ENCODE results near the gene INKA1.
"Not testable (repeated sequence)": the region's sequence is repeated elsewhere in the genome, so short reads cannot be mapped to it uniquely, and the experiment has no call there.

INKA1 gene

DNA sequence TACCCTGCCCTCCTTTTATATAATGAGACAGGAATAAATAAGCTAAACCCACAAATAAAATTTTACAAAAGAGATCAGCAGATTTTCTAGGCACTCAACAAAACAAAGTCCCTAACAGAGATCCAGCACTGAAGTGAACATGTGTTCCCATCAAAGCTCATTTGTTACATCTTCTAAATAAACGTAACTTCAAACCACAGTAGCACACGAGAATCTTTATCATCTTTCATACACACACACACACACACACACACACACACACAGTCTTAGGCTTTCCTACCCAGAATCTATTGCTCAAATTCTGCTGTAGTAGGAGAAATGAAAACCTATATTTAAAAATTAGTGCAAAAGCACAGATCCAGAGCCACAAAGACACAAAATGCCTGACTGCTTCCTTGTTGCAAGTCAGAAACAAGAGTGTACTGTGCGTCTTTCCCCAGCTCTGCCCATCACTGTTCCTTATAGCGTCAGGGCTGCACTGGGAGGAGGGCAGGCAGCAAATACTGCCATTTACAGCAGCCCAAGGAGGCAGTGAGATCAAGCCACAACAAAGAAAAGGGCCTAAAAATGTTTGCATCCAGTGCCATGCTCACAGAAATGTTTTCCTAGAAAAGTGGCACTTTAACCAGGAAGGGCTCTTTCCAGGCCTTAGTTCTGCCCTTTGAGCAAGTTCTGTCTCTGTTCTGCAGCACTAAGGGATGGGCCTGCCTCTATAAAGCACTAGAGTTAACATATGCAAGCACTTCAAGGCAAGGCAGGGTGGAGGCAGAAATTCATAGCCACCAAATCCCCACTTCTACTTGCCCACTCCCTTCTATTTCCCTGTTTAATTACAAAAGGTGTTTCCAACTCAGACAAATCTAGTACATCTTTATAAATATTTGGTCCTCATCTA, 22.7 kb upstream of the INKA1 start:
- Mint-ChIP-seq H3K4me3 (no peak overlapping the region), H3K27ac (peak overlapping the region; percentile 21), H3K36me3 (ENCODE audit: low read depth) (peaks cover 35% of the 10 kb centered on the region), H3K27me3 (no peaks in the 10 kb centered on the region), H3K4me1 (ENCODE audit: low read depth) (peaks cover 48% of the 10 kb centered on the region), H3K9me3 (no peaks in the 10 kb centered on the region)

DNA sequence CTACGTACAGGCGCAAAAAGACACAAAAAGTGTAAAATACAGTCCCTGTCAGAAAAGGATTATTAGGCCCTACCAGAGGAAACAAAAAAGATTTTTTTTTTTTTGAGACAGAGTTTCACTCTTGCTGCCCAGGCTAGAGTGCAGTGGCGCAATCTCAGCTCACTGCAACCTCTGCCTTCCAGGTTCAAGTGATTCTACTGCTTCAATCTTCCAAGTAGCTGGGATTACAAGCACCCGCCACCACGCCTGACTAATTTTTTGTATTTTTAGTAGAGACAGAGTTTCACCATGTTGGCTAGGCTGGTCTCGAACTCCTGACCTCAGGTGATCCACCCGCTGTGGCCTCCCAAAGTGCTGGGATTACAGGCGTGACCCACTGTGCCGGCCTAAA, 22.1 kb upstream of the INKA1 start:
- H3K27ac Mint-ChIP-seq = not testable (repeated sequence)

DNA sequence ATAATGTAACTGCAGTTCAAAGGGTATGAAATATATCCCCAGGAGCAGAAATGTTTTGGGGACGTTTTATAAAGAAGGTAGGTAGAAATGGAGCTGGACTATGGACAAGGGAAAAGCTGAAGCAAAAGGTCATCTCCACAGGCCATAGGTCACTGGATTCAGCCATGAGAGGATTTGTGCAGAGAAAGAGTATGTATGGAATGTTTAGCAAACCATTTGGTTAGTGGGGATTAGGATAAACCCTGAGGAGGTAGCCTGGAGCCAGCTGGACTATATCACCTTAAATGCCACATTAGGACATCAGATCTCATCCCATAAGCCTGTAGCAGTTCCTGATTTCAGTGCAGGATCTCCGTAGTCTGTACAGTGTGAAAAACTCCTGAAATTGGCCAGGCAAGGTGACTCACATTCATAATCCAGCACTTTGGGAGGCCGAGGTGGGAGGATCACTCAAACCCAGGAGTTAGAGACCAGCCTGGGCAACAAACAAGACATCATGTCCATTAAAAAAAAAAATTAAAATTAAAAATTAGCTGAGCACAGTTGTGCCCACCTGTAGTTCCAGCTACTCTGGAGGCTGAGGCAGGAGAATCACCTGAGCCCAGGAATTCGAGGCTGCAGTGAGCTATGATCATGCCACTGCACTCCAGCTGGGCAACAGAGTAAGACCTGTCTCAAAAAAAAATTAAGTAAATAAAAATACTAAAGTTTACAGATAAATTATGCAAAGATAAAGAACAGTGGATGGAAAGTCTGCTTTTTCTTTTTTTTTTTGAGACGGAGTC, 21.5 kb upstream of the INKA1 start:
- Mint-ChIP-seq H3K27ac (no peak overlapping the region), H3K36me3 (ENCODE audit: low read depth) (peaks cover 37% of the 10 kb centered on the region)

More for the DNA sequence above, 22.1 kb upstream of the INKA1 start:
- H3K4me3 Mint-ChIP-seq, H3K27me3 Mint-ChIP-seq, H3K9me3 Mint-ChIP-seq: not testable (repeated sequence)
- peaks cover 53% of the 10 kb centered on the region for H3K4me1 Mint-ChIP-seq (ENCODE audit: low read depth)
- H3K36me3 Mint-ChIP-seq (ENCODE audit: low read depth) = peaks cover 39% of the 10 kb centered on the region

GRCh38 chr3:49782277-49782676, 20.8 kb upstream of the INKA1 start:
- H3K4me3 Mint-ChIP-seq, H3K27me3 Mint-ChIP-seq, H3K9me3 Mint-ChIP-seq, H3K27ac Mint-ChIP-seq: not testable (repeated sequence)
- Mint-ChIP-seq H3K36me3 (ENCODE audit: low read depth) (peaks cover 33% of the 10 kb centered on the region), H3K4me1 (ENCODE audit: low read depth) (peaks cover 55% of the 10 kb centered on the region)

More for the DNA sequence above, 21.5 kb upstream of the INKA1 start:
- peaks cover 53% of the 10 kb centered on the region for H3K4me1 Mint-ChIP-seq (ENCODE audit: low read depth)
- H3K27me3 Mint-ChIP-seq = no peaks in the 10 kb centered on the region
- H3K9me3 Mint-ChIP-seq = no peaks in the 10 kb centered on the region
- H3K4me3 Mint-ChIP-seq = no peak overlapping the region

- H3K4me3 Mint-ChIP-seq = peak overlapping the region; percentile 98
- no peaks in the 10 kb centered on the region for H3K9me3 Mint-ChIP-seq
- peaks cover 20% of the 10 kb centered on the region for H3K36me3 Mint-ChIP-seq (ENCODE audit: low read depth)
- no peaks in the 10 kb centered on the region for H3K27me3 Mint-ChIP-seq
- H3K27ac Mint-ChIP-seq = peak overlapping the region; percentile 91
- H3K4me1 Mint-ChIP-seq (ENCODE audit: low read depth) = peaks cover 40% of the 10 kb centered on the region
Observed at GRCh38 chr3:49785565-49786356, 17.3 kb upstream of the INKA1 start.

GRCh38 chr3:49786357-49787181, 16.5 kb upstream of the INKA1 start, which contains the start of gene IP6K1:
Gene IP6K1, minus strand, starts transcription at chr3:49786542. Its CDS starts 38,502 bp downstream, at chr3:49748040.
- Mint-ChIP-seq H3K27me3 (no peaks in the 10 kb centered on the region), H3K36me3 (ENCODE audit: low read depth) (peaks cover 16% of the 10 kb centered on the region), H3K4me3 (peak within 1 kb of the TSS; percentile 98), H3K27ac (peak within 1 kb of the TSS; percentile 95), H3K4me1 (ENCODE audit: low read depth) (peaks cover 34% of the 10 kb centered on the region), H3K9me3 (no peaks in the 10 kb centered on the region)

GRCh38 chr3:49787182-49787464, 15.9 kb upstream of the INKA1 start:
- Mint-ChIP-seq H3K27ac (peak overlapping the region; percentile 95), H3K27me3 (no peaks in the 10 kb centered on the region), H3K9me3 (no peaks in the 10 kb centered on the region), H3K4me1 (ENCODE audit: low read depth) (peaks cover 34% of the 10 kb centered on the region), H3K4me3 (peak overlapping the region; percentile 98), H3K36me3 (ENCODE audit: low read depth) (peaks cover 15% of the 10 kb centered on the region)

DNA sequence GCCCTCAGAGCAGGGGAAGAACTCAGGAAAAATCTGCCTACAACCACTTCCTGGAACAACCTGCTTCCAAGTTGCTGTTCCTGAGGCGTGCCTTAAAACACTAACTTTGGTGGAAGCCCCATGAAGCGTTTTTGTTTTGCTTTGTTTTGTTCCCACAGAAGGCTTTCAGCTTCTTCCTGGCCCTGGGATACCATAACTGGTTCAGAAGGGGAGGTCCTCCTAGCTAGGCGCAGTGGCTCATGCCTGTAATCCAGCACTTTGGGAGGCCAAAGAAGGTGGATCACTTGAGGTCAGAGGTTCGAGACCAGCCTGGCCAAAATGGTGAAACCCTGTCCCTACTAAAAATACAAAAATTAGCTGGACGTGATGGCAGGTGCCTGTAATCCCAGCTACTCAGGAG, 15.5 kb upstream of the INKA1 start:
- Mint-ChIP-seq H3K27ac (no peak overlapping the region), H3K4me1 (ENCODE audit: low read depth) (peaks cover 31% of the 10 kb centered on the region), H3K9me3 (no peaks in the 10 kb centered on the region), H3K4me3 (peak overlapping the region; percentile 98), H3K36me3 (ENCODE audit: low read depth) (peaks cover 15% of the 10 kb centered on the region), H3K27me3 (no peaks in the 10 kb centered on the region)

- Mint-ChIP-seq H3K36me3 (ENCODE audit: low read depth) (peaks cover 15% of the 10 kb centered on the region), H3K9me3 (no peaks in the 10 kb centered on the region), H3K4me1 (ENCODE audit: low read depth) (peaks cover 30% of the 10 kb centered on the region), H3K27me3 (no peaks in the 10 kb centered on the region), H3K27ac (no peak overlapping the region), H3K4me3 (no peak overlapping the region)
Observed at GRCh38 chr3:49788056-49788455, 15.0 kb upstream of the INKA1 start.

DNA sequence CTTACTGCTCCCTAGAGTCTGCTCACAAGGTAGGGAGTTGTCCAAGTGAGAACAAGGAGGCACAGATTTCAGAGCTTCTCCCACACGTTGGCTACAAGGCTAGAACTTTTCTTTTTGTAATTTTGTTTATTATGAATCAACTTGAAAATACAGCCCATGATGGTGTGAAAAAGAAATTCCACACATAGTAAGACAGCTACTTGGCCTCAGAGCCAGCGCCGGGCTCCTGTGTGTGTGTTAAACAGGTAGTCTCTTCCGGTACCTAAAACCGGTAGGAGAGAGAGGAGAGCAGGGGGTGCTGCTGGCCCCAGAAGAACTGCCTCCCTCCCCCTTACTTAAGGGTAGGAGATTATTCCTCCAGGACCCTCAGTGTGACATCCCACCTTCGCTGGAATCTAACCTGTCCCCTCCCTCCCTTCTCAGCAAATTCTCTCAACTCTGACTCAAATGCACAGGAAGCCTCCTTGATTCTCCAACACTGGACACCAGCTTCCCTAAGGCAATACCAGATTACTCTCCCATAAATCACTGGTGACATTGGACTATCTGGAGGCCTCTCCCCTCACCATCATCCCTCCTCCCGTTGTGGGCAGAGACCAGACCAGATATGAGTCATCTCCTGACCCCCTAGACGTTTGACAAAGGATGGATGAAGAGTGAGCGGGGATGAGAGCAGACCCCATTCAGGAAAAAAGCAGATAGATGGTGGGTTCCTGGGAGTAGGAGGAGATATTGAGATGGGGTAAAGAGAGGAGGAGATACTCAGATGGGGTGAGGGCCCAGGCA, 12.2 kb upstream of the INKA1 start:
- Mint-ChIP-seq H3K4me1 (ENCODE audit: low read depth) (peaks cover 9% of the 10 kb centered on the region), H3K36me3 (ENCODE audit: low read depth) (no peaks in the 10 kb centered on the region), H3K4me3 (no peak overlapping the region), H3K27me3 (no peaks in the 10 kb centered on the region), H3K9me3 (no peaks in the 10 kb centered on the region), H3K27ac (no peak overlapping the region)

- Mint-ChIP-seq H3K4me3 (no peak overlapping the region), H3K36me3 (ENCODE audit: low read depth) (no peaks in the 10 kb centered on the region), H3K4me1 (ENCODE audit: low read depth) (peaks cover 8% of the 10 kb centered on the region), H3K27me3 (no peaks in the 10 kb centered on the region), H3K9me3 (no peaks in the 10 kb centered on the region), H3K27ac (no peak overlapping the region)
Observed at GRCh38 chr3:49791571-49791970, 11.5 kb upstream of the INKA1 start.

GRCh38 chr3:49792371-49793150, 10.5 kb upstream of the INKA1 start:
- Mint-ChIP-seq H3K4me3 (no peak overlapping the region), H3K27ac (no peak overlapping the region), H3K36me3 (ENCODE audit: low read depth) (no peaks in the 10 kb centered on the region), H3K4me1 (ENCODE audit: low read depth) (no peaks in the 10 kb centered on the region), H3K9me3 (no peaks in the 10 kb centered on the region), H3K27me3 (no peaks in the 10 kb centered on the region)

DNA sequence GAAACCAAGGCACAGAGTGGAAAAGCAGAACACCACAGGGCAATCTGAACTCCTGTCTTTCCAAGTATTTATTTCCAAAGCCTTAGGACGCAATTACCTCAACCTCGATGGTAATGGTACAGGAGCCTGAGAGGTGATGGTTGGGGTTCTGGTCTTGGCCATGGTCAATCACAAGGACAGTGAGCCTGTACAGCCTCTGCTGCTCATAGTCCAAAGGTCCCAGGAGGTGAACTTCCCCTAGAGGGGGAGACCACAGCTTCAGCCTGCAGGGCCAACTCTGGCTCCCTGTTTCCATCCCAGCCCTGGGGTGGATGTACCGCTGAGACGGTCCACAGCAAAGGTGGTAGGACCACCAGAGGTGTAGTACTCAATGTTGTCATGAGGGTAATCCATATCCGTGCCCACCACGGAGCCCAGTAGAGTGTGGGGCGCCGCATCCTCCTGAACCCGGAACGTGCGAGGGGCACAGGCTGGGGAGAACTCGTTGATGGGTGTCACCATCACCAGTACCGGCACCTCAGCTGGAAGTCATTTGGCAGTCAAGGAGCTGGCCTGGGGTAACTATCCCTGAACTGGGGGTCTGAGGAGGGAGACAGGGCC, 9.5 kb upstream of the INKA1 start:
- no peaks in the 10 kb centered on the region for H3K4me1 Mint-ChIP-seq (ENCODE audit: low read depth)
- no peaks in the 10 kb centered on the region for H3K36me3 Mint-ChIP-seq (ENCODE audit: low read depth)
- no peak overlapping the region for H3K4me3 Mint-ChIP-seq
- H3K27me3 Mint-ChIP-seq = no peaks in the 10 kb centered on the region
- no peak overlapping the region for H3K27ac Mint-ChIP-seq
- no peaks in the 10 kb centered on the region for H3K9me3 Mint-ChIP-seq
